Liver (tissue), 3 donors: Measurements from ENCODE around the gene FAM118A.

Source experiments
- CTCF ChIP-seq: fragments of 150-350 bp; IDR thresholded peaks from 2 replicates; pipeline ENCODE4 v1.5.1; 2017; ENCODE audit warnings: improper control_type of control experiment, low read depth, low read length; ENCODE audit not compliant: missing input control
- RAD21 ChIP-seq, 2 donors: IDR thresholded peaks; 2 replicates each; pipeline ENCODE4 v1.6.1; 2016; ENCODE audit warnings: antibody characterized with exemption in 2 of 2, mild to moderate bottlenecking in 2 of 2
- RXRA ChIP-seq, 2 donors: IDR thresholded peaks; 2 replicates each; pipeline ENCODE4 v1.6.1; 2017 to 2018; ENCODE audit warnings: antibody characterized with exemption in 2 of 2, mild to moderate bottlenecking in 1 of 2
- donor health status: healthy.
- donor health status: healthy.

GRCh38 chr22:45310977-45311531 is 1.3 kb downstream of the FAM118A start:
- TF ChIP-seq RAD21 (IDR thresholded peaks at IDR 0.05) (no peak), CTCF (no peak), RXRA (IDR thresholded peaks at IDR 0.05) (no peak)
